ENCODE results near the gene MS4A5.

The MS4A5 gene

GRCh38 chr11:60482361-60482760 is 53.0 kb downstream of the MS4A5 start:
- no peak for DNase-seq (ENCODE audit: low read depth)

- DNase-seq (ENCODE audit: low read depth) = no peak
Measured at GRCh38 chr11:60485987-60486386, 56.6 kb downstream of the MS4A5 start.

- DNase-seq (ENCODE audit: low read depth) = no peak
Measured at GRCh38 chr11:60492488-60493009, 63.2 kb downstream of the MS4A5 start, which contains the start of gene MS4A12. Gene MS4A12 (plus strand): TSS chr11:60492778. CDS start chr11:60497319, 4,541 bp downstream.

GRCh38 chr11:60493454-60493853 is 64.1 kb downstream of the MS4A5 start:
- DNase-seq (ENCODE audit: low read depth) = no peak

Measured in HS-27A (cell line).